Measurements from ENCODE around the gene CASP9. TPM values are rescaled to one million over a fixed set of nuclear protein-coding genes. Genes with fewer than 3 reads are reported as not detected.

Gene CASP9
- total and polyA plus RNA-seq, 7 donors: 5.3 to 10.5 (median 8.0) TPM

GRCh38 chr1:15538771-15539170, 14.8 kb upstream of the CASP9 start:
- no peaks in the 10 kb centered on the region for H3K4me1 ChIP-seq
- WGBS, 3 donors: 68 to 87% (median 77%) methylated on average over 6 of the region's 6 CpGs
- ATAC-seq (no peak), DNase-seq (no peak)
- H3K27ac ChIP-seq: no peak overlapping the region
- intact Hi-C loops (cut with DNase I): loop anchor here in 1 of 2 donors (10.0 kb wide), 1 partner anchor 86 kb away; no protein-coding TSS in a partner anchor
- TF ChIP-seq CTCF (IDR thresholded peaks at IDR 0.05): no peak
- no peaks in the 10 kb centered on the region for H3K9me3 ChIP-seq
- H3K27me3 ChIP-seq (ENCODE audit: insufficient read depth in 3 of 3, low read length in 2 of 3): no peaks in the 10 kb centered on the region
- H3K4me3 ChIP-seq: no peak overlapping the region
- peaks cover 6 to 99% of the 10 kb centered on the region in 2 donors for H3K36me3 ChIP-seq (ENCODE audit: insufficient read depth in 1 of 2, low read depth in 1 of 2)

GRCh38 chr1:15531682-15532081, 7.7 kb upstream of the CASP9 start:
- no peak overlapping the region for H3K4me3 ChIP-seq
- peaks cover 8% of the 10 kb centered on the region for H3K4me1 ChIP-seq
- H3K9me3 ChIP-seq: no peaks in the 10 kb centered on the region
- no peak overlapping the region for H3K27ac ChIP-seq
- ATAC-seq (no peak), DNase-seq (no peak)
- intact Hi-C loops (cut with DNase I): loop anchor here in 1 of 2 donors (10.0 kb wide), 1 partner anchor 93 kb away; no protein-coding TSS in a partner anchor
- WGBS, 3 donors: 87 to 92% (median 91%) methylated on average over 2 of the region's 2 CpGs
- no peaks in the 10 kb centered on the region for H3K27me3 ChIP-seq (ENCODE audit: insufficient read depth in 3 of 3, low read length in 2 of 3)
- TF ChIP-seq CTCF (IDR thresholded peaks at IDR 0.05): no peak
- H3K36me3 ChIP-seq (ENCODE audit: insufficient read depth in 1 of 2, low read depth in 1 of 2): peaks cover 0 to 68% of the 10 kb centered on the region in 2 donors

- Histone ChIP-seq H3K27ac (no peak overlapping the region), H3K9me3 (no peaks in the 10 kb centered on the region), H3K4me1 (peaks cover 10% of the 10 kb centered on the region), H3K4me3 (no peak overlapping the region), H3K27me3 (ENCODE audit: insufficient read depth in 3 of 3, low read length in 2 of 3) (no peaks in the 10 kb centered on the region), H3K36me3 (ENCODE audit: insufficient read depth in 1 of 2, low read depth in 1 of 2) (peaks cover 0 to 61% of the 10 kb centered on the region in 2 donors)
- ATAC-seq (no peak), DNase-seq (no peak)
- WGBS, 3 donors: 95 to 96% (median 96%) methylated on average over 4 of the region's 4 CpGs
- intact Hi-C loops (cut with DNase I): loop anchor here in 1 of 2 donors (10.0 kb wide), 1 partner anchor 94 kb away; no protein-coding TSS in a partner anchor
- no peak for TF ChIP-seq CTCF (IDR thresholded peaks at IDR 0.05)
Measured at GRCh38 chr1:15531003-15531402, 7.0 kb upstream of the CASP9 start.

GRCh38 chr1:15526490-15527339, 2.7 kb upstream of the CASP9 start, which contains the start of gene DNAJC16:
Gene DNAJC16 (plus strand): TSS chr1:15526848. CDS start chr1:15529106, 2,258 bp downstream.
- Histone ChIP-seq H3K36me3 (ENCODE audit: insufficient read depth in 1 of 2, low read depth in 1 of 2) (peaks cover 0 to 28% of the 10 kb centered on the region in 2 donors), H3K4me3 (peak within 1 kb of the TSS; percentile 87), H3K27me3 (ENCODE audit: insufficient read depth in 3 of 3, low read length in 2 of 3) (no peaks in the 10 kb centered on the region), H3K4me1 (peaks cover 26% of the 10 kb centered on the region), H3K27ac (peak within 1 kb of the TSS; percentile 90), H3K9me3 (no peaks in the 10 kb centered on the region)
- peak; percentile 31 for TF ChIP-seq CTCF (IDR thresholded peaks at IDR 0.05)
- intact Hi-C loops (cut with DNase I): loop anchor here in 1 of 2 donors (5.0 kb wide), 2 partner anchors 91 to 211 kb away; partner anchors contain the start of genes DDI2 and SLC25A34
- DNase-seq (peak; percentile 98 to 99), ATAC-seq (peak; percentile 72 to 73 (median 72))
- 0% methylated on average over 60 to 65 of the region's 65 CpGs for WGBS, 3 donors
